MM.1S (cell line): ENCODE data around the gene DLGAP3.

Experiments
- DNase-seq: peaks from one replicate; pipeline ENCODE4 v3.0.0-alpha.2; 2015
- H2AFZ ChIP-seq: fragments of 300-600 bp; sonication (generic); 2 replicates; pipeline ENCODE4 v1.6.0; 2016; ENCODE audit warnings: antibody characterized with exemption, low read length
- H3F3A ChIP-seq: fragments of 300-600 bp; sonication (generic); 2 replicates; pipeline ENCODE4 v1.6.1; 2016; ENCODE audit warnings: mild to moderate bottlenecking, antibody characterized with exemption, low read length, moderate library complexity, mixed read lengths; ENCODE audit not compliant: insufficient read depth
- H3K27ac ChIP-seq: fragments of 300-600 bp; sonication (generic); 2 replicates; pipeline ENCODE4 v1.5.1; 2016; ENCODE audit warnings: mild to moderate bottlenecking, low read length
- H3K27me3 ChIP-seq: fragments of 300-600 bp; sonication (generic); replicated peaks from 2 replicates; pipeline ENCODE4 v1.6.0; 2016; ENCODE audit warnings: low read length; ENCODE audit not compliant: insufficient read depth
- H3K36me3 ChIP-seq: fragments of 300-600 bp; sonication (generic); replicated peaks from 2 replicates; pipeline ENCODE4 v1.6.1; 2016; ENCODE audit warnings: mild to moderate bottlenecking, low read length, mixed read lengths; ENCODE audit not compliant: insufficient read depth
- H3K4me1 ChIP-seq: fragments of 300-600 bp; sonication (generic); 2 replicates; pipeline ENCODE4 v1.6.1; 2016; ENCODE audit warnings: low read length, mixed read lengths
- H3K4me2 ChIP-seq: fragments of 300-600 bp; sonication (generic); 2 replicates; pipeline ENCODE4 v1.6.0; 2016; ENCODE audit warnings: low read depth, low read length
- H3K4me3 ChIP-seq: fragments of 300-600 bp; sonication (generic); 2 replicates; pipeline ENCODE4 v1.5.1; 2016; ENCODE audit warnings: low read length, mixed read lengths
- H3K79me2 ChIP-seq: fragments of 300-600 bp; sonication (generic); 2 replicates; pipeline ENCODE4 v1.6.1; 2016; ENCODE audit warnings: mixed run types, low read length, mixed read lengths
- H3K9ac ChIP-seq: fragments of 300-600 bp; sonication (generic); 2 replicates; pipeline ENCODE4 v1.6.1; 2016; ENCODE audit warnings: low read length, mixed read lengths
- H3K9me2 ChIP-seq: fragments of 300-600 bp; sonication (generic); replicated peaks from 2 replicates; pipeline ENCODE4 v1.6.1; 2016; ENCODE audit warnings: mild to moderate bottlenecking, low read length, mixed read lengths; ENCODE audit not compliant: insufficient read depth
- H3K9me3 ChIP-seq: fragments of 300-600 bp; sonication (generic); replicated peaks from 2 replicates; pipeline ENCODE4 v1.6.1; 2016; ENCODE audit warnings: mild to moderate bottlenecking, low read length, mixed read lengths; ENCODE audit not compliant: insufficient read depth
- H4K20me1 ChIP-seq: fragments of 300-600 bp; sonication (generic); 2 replicates; pipeline ENCODE4 v1.6.1; 2016; ENCODE audit warnings: mild to moderate bottlenecking, low read length, moderate library complexity, mixed read lengths; ENCODE audit not compliant: insufficient read depth
- EZH2 ChIP-seq: fragments of 300-600 bp; sonication (generic); optimal IDR thresholded peaks from 2 replicates; pipeline ENCODE3; 2017; ENCODE audit warnings: low read depth, mild to moderate bottlenecking, antibody characterized with exemption, low read length, mixed read lengths
- EZH2phosphoT487 ChIP-seq: fragments of 300-600 bp; sonication (generic); IDR thresholded peaks from 2 replicates; pipeline ENCODE4 v1.6.1; 2018; ENCODE audit warnings: antibody characterized with exemption, low read length
- TF ChIP-seq, protein P1 (sequence below): fragments of 300-600 bp; sonication (generic); IDR thresholded peaks from 2 replicates; pipeline ENCODE4 v1.5.1; 2016; ENCODE audit warnings: antibody characterized with exemption, low read length, mixed read lengths

Gene DLGAP3

DNA sequence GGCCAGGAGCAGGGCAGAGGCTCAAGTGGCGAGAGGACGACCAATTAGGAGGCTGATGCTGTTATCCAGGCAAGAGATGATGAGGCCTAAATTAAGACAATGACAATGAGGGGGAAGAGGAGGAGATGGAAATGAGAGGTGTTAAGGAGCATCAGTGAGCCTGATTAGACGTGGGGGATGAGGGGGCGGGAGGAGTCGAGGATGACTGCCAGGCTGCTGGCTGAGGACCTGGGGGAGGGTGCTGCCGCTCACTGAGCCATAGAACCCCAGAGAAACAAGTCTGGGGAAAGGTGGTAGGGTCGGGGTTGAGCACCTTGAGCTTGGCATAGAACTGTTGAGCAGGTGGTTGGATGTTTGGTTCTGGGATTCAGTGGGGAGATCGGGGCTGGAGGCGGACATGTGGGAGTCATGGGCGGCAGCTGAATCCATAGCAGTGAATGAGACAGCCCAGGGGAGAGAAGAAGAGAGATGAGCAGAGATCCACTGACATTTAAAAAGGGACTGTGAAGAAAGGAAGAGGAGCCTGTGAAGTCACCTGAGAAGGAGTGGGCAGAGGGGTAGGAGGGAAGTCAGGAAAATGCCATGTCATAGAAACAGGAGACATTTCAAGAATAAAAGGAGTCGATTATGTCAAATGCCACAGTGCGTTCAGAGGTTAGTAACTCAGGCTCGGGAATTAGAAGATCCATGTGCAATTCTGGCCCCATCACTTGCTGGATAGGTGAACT is 28.5 kb downstream of the DLGAP3 start:
- Histone ChIP-seq H3K4me3 (no peak overlapping the region), H4K20me1 (no peaks in the 10 kb centered on the region), H3K4me1 (no peaks in the 10 kb centered on the region), H3K4me2 (no peak overlapping the region), H3K9me3 (no peaks in the 10 kb centered on the region), H3K27me3 (peaks cover 72% of the 10 kb centered on the region), H3K27ac (no peak overlapping the region), H3K79me2 (no peaks in the 10 kb centered on the region), H3K9me2 (no peaks in the 10 kb centered on the region), H3K36me3 (no peaks in the 10 kb centered on the region), H2AFZ (no peak overlapping the region), H3K9ac (no peak overlapping the region), H3F3A (no peaks in the 10 kb centered on the region)
- TF ChIP-seq EZH2 (no peak), EZH2phosphoT487 (no peak)
- TF ChIP-seq, protein P1, sequence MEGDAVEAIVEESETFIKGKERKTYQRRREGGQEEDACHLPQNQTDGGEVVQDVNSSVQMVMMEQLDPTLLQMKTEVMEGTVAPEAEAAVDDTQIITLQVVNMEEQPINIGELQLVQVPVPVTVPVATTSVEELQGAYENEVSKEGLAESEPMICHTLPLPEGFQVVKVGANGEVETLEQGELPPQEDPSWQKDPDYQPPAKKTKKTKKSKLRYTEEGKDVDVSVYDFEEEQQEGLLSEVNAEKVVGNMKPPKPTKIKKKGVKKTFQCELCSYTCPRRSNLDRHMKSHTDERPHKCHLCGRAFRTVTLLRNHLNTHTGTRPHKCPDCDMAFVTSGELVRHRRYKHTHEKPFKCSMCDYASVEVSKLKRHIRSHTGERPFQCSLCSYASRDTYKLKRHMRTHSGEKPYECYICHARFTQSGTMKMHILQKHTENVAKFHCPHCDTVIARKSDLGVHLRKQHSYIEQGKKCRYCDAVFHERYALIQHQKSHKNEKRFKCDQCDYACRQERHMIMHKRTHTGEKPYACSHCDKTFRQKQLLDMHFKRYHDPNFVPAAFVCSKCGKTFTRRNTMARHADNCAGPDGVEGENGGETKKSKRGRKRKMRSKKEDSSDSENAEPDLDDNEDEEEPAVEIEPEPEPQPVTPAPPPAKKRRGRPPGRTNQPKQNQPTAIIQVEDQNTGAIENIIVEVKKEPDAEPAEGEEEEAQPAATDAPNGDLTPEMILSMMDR, result no peak
- no peak for DNase-seq

DNA sequence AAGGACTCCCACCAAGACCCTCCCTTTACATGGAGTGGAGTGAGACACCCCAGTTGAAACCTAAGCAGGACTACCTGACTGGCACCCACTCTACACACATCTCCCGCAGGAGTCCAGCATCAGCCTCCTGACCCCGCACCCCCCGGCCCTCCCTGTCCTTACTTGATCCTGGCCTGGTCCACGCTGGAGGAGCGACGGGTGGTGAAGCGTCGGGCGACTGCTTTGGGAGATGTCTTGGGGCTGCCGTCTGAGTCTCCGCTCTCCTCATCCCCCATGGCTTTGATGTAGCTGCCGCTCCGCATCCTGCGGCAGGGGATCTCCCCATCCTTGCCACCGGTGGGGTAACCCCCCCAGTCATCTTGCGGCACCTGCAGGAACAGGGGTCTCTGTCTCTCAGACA is 29.5 kb downstream of the DLGAP3 start:
- no peaks in the 10 kb centered on the region for H3K79me2 ChIP-seq
- no peaks in the 10 kb centered on the region for H4K20me1 ChIP-seq
- H3F3A ChIP-seq, result no peaks in the 10 kb centered on the region
- H3K9ac ChIP-seq, result no peak overlapping the region
- H2AFZ ChIP-seq, result no peak overlapping the region
- H3K9me2 ChIP-seq, result no peaks in the 10 kb centered on the region
- H3K4me3 ChIP-seq, result no peak overlapping the region
- H3K27ac ChIP-seq, result no peak overlapping the region
- no peaks in the 10 kb centered on the region for H3K9me3 ChIP-seq
- no peaks in the 10 kb centered on the region for H3K36me3 ChIP-seq
- TF ChIP-seq, protein P1, result no peak
- no peak for TF ChIP-seq EZH2
- TF ChIP-seq EZH2phosphoT487, result no peak
- H3K4me2 ChIP-seq, result no peak overlapping the region
- H3K4me1 ChIP-seq, result no peaks in the 10 kb centered on the region
- peaks cover 64% of the 10 kb centered on the region for H3K27me3 ChIP-seq
- DNase-seq, result no peak

DNA sequence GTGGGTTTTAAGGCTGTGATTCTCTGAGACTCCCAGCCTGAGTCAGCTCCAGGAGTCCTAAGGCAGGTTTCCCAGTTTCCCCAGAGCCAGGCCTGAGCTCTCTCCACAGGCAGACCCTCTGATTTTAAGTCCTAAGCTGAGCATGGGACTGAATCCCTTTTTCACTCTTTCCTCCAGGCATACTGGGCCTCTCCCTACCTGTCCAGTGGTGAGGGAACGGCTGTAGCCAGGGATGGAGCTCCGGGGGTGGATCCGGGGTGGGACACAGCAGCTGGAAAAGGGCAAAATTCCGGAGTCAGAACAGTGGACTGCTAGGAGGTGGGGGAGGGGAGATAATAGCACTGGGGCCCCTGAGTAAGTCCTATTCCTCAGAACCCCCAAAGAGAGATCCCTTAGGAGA is 30.0 kb downstream of the DLGAP3 start:
- Histone ChIP-seq H3K9me2 (no peaks in the 10 kb centered on the region), H4K20me1 (no peaks in the 10 kb centered on the region), H3K79me2 (no peaks in the 10 kb centered on the region), H3K27ac (no peak overlapping the region), H3K4me1 (no peaks in the 10 kb centered on the region), H2AFZ (no peak overlapping the region), H3K36me3 (no peaks in the 10 kb centered on the region), H3K27me3 (peaks cover 60% of the 10 kb centered on the region), H3K9ac (no peak overlapping the region), H3K4me2 (no peak overlapping the region), H3K9me3 (no peaks in the 10 kb centered on the region), H3K4me3 (no peak overlapping the region), H3F3A (no peaks in the 10 kb centered on the region)
- DNase-seq, result no peak
- TF ChIP-seq, protein P1, result no peak
- no peak for TF ChIP-seq EZH2phosphoT487
- TF ChIP-seq EZH2, result no peak
